PC-3 (cell line): ENCODE results near the gene TMEM14C. TPM values are rescaled to one million over a fixed set of nuclear protein-coding genes. Genes with fewer than 3 reads are reported as not detected.
A peak's percentile ranks its signal among the peaks of the same experiment; 100 is the strongest.
"Not testable (repeated sequence)": the region's sequence is repeated elsewhere in the genome, so short reads cannot be mapped to it uniquely, and the experiment has no call there.

ENCODE experiments used
- ATAC-seq: fragments of 200-7000 bp; cut with Tn5 transposase; 2 replicates; pipeline ENCODE4 v1.9.1; 2020; ENCODE audit warnings: mild to moderate bottlenecking, moderate library complexity
- BruUV-seq: library from RNA; stranded (reverse); fragments of 400-500 nt; replicated peaks from 2 replicates; lab custom pipeline; 2021; lab: Mats Ljungman, UMichigan
- CTCF ChIA-PET: fragments of 300-600 bp; sonication (Branson Sonifier 250); formaldehyde crosslinking; loops from one replicate; lab custom pipeline; 2022; ENCODE audit warnings: antibody characterized with exemption; lab: Charles Lee
- POLR2A ChIA-PET: fragments of 300-600 bp; sonication (Branson Sonifier 250); formaldehyde crosslinking; loops from one replicate; lab custom pipeline; 2022; ENCODE audit warnings: antibody characterized with exemption; ENCODE audit not compliant: unreplicated experiment; lab: Charles Lee
- DNase-seq: peaks from one replicate; pipeline ENCODE4 v3.0.0-alpha.2; 2015
- H2AFZ ChIP-seq: fragments of 300-600 bp; sonication (generic); 2 replicates; pipeline ENCODE4 v1.6.0; 2016; ENCODE audit warnings: antibody characterized with exemption, low read length
- H3F3A ChIP-seq: fragments of 300-600 bp; sonication (generic); one replicate; pipeline ENCODE4 v1.6.0; 2017; ENCODE audit warnings: antibody characterized with exemption, low read length, control low read depth, mild to moderate bottlenecking; ENCODE audit not compliant: unreplicated experiment
- H3K27ac ChIP-seq: fragments of 300-600 bp; sonication (generic); 2 replicates; pipeline ENCODE4 v1.5.1; 2016; ENCODE audit warnings: mild to moderate bottlenecking, low read length
- H3K27me3 ChIP-seq: fragments of 300-600 bp; sonication (generic); 2 replicates; pipeline ENCODE4 v1.6.1; 2016; ENCODE audit warnings: low read length, mixed read lengths
- H3K36me3 ChIP-seq: fragments of 300-600 bp; sonication (generic); 2 replicates; pipeline ENCODE4 v1.6.1; 2016; ENCODE audit warnings: low read depth, mixed run types, low read length, mixed read lengths
- H3K4me1 ChIP-seq: fragments of 300-600 bp; sonication (generic); 2 replicates; pipeline ENCODE4 v1.5.1; 2016; ENCODE audit warnings: low read length; ENCODE audit not compliant: insufficient read depth
- H3K4me2 ChIP-seq: fragments of 300-600 bp; sonication (generic); 2 replicates; pipeline ENCODE4 v1.6.0; 2016; ENCODE audit warnings: low read length
- H3K4me3 ChIP-seq: fragments of 300-600 bp; sonication (generic); 2 replicates; pipeline ENCODE4 v1.5.1; 2016; ENCODE audit warnings: mild to moderate bottlenecking, low read length, mixed read lengths
- H3K79me2 ChIP-seq: fragments of 300-600 bp; sonication (generic); 2 replicates; pipeline ENCODE4 v1.6.1; 2017; ENCODE audit warnings: low read length, mixed read lengths
- H3K9ac ChIP-seq: fragments of 300-600 bp; sonication (generic); 2 replicates; pipeline ENCODE4 v1.6.0; 2016; ENCODE audit warnings: mild to moderate bottlenecking, low read length
- H3K9me2 ChIP-seq: fragments of 300-600 bp; sonication (generic); replicated peaks from 2 replicates; pipeline ENCODE4 v1.6.1; 2016; ENCODE audit warnings: mixed run types, low read length, mixed read lengths
- H3K9me3 ChIP-seq: fragments of 300-600 bp; sonication (generic); 2 replicates; pipeline ENCODE4 v1.6.1; 2016; ENCODE audit warnings: low read length, mixed read lengths
- H4K20me1 ChIP-seq: fragments of 300-600 bp; sonication (generic); 2 replicates; pipeline ENCODE4 v1.6.1; 2016; ENCODE audit warnings: low read length, mixed read lengths
- EZH2 ChIP-seq: fragments of 300-600 bp; sonication (generic); IDR thresholded peaks from one replicate; pipeline ENCODE4 v1.6.1; 2017; ENCODE audit warnings: antibody characterized with exemption, mild to moderate bottlenecking, low read length; ENCODE audit not compliant: unreplicated experiment
- EZH2phosphoT487 ChIP-seq: fragments of 300-600 bp; sonication (generic); IDR thresholded peaks from 2 replicates; pipeline ENCODE4 v1.6.1; 2018; ENCODE audit warnings: mild to moderate bottlenecking, antibody characterized with exemption, low read length, borderline replicate concordance
- intact Hi-C: fragments of 100-400 bp; cut with micrococcal nuclease; formaldehyde crosslinking; loops from 2 replicates; pipeline ENCODE4 v1.9.0; 2023
- total RNA-seq: library from RNA; depleted of rRNA; stranded (reverse); fragments of >200 nt; gene quantifications from 2 replicates; pipeline ENCODE4 v1.2.3, GENCODE V29; 2014
- TF ChIP-seq, protein P1 (sequence below): fragments of 300-600 bp; sonication (generic); conservative IDR thresholded peaks from 2 replicates; pipeline ENCODE4 v1.5.1; 2017; ENCODE audit warnings: antibody characterized with exemption, low read depth, mild to moderate bottlenecking, low read length

The TMEM14C gene
- total RNA-seq, 1 experiment from 2014 or later, result 87.8 TPM

DNA sequence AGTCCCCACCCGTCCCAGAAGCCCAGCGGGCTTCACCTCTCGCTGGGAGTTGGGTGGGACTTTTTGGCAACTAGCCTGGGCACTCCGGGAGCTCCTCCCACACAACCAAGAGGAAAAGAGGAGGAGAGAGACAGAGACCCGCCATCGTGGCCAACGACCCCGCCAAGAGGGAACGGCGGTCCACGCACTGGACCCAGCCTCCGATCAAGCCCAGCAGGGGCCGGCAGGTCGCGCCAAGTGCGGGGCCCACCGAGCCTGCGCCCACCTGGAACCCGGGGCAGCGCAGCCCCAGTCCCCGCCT, 3.0 kb upstream of the TMEM14C start:
- Histone ChIP-seq H3F3A (no peaks in the 10 kb centered on the region), H3K4me1 (peaks cover 23% of the 10 kb centered on the region), H3K27ac (peak overlapping the region; percentile 29), H3K9me3 (0 out of 2 replicates have a peak, but pooled peaks cover 5% of the 10 kb centered on the region), H3K4me2 (peak overlapping the region; percentile 87), H3K9me2 (no peaks in the 10 kb centered on the region), H3K36me3 (no peaks in the 10 kb centered on the region), H4K20me1 (no peaks in the 10 kb centered on the region), H2AFZ (peak overlapping the region; percentile 86), H3K27me3 (no peaks in the 10 kb centered on the region), H3K9ac (peak overlapping the region; percentile 77), H3K4me3 (peak overlapping the region; percentile 74), H3K79me2 (peaks cover 19% of the 10 kb centered on the region)
- intact Hi-C loops, result no loop called here
- ChIA-PET POLR2A (interaction anchor here (0.6 to 1.2 kb wide), 2 partner anchors 10 to 39 kb away, joined by 4 to 5 read pairs; no protein-coding TSS in a partner anchor), CTCF (no interaction called here)
- DNase-seq (no peak), ATAC-seq (no peak)
- BruUV-seq, result no TSS peak
- TF ChIP-seq EZH2 (no peak), EZH2phosphoT487 (no peak)
- TF ChIP-seq, protein P1, sequence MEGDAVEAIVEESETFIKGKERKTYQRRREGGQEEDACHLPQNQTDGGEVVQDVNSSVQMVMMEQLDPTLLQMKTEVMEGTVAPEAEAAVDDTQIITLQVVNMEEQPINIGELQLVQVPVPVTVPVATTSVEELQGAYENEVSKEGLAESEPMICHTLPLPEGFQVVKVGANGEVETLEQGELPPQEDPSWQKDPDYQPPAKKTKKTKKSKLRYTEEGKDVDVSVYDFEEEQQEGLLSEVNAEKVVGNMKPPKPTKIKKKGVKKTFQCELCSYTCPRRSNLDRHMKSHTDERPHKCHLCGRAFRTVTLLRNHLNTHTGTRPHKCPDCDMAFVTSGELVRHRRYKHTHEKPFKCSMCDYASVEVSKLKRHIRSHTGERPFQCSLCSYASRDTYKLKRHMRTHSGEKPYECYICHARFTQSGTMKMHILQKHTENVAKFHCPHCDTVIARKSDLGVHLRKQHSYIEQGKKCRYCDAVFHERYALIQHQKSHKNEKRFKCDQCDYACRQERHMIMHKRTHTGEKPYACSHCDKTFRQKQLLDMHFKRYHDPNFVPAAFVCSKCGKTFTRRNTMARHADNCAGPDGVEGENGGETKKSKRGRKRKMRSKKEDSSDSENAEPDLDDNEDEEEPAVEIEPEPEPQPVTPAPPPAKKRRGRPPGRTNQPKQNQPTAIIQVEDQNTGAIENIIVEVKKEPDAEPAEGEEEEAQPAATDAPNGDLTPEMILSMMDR, result no peak

DNA sequence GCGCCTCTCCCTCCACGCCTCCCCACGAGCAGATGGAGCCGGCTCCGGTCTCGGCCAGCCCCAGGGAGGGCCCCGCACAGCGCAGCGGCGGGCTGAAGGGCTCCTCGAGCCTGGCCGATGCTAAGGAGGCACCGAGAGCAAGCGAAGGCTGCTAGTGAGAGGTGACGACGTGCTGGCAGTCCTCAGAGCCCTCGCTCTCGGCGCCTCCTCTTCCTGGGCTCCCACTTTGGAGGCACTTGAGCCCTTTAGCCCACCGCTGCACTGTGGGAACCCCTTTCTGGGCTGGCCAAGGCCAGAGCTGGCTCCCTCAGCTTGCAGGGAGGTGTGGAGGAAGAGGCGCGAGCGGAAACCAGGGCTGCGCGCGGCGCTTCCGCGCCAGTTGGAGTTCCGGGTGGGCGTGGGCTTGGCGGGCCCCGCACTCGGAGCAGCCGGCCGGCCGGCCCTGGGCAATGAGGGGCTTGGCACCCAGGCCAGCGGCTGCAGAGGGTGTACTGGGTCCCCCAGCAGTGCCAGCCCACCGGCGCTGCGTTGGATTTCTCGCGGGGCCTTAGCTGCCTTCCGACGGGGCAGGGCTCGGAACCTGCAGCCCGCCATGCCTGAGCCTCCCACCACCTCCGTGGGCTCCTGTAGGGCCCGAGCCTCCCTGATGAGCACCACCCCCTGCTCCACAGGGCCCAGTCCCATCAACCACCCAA, 2.5 kb upstream of the TMEM14C start:
- Histone ChIP-seq H3K27ac (peak overlapping the region; percentile 29), H3K9me2 (no peaks in the 10 kb centered on the region), H3K4me2 (peak overlapping the region; percentile 87), H3F3A (no peaks in the 10 kb centered on the region), H3K27me3 (no peaks in the 10 kb centered on the region), H3K9me3 (0 out of 2 replicates have a peak, but pooled peaks cover 5% of the 10 kb centered on the region), H2AFZ (peak overlapping the region; percentile 86), H3K36me3 (no peaks in the 10 kb centered on the region), H3K79me2 (peaks cover 24% of the 10 kb centered on the region), H3K4me3 (peak overlapping the region; percentile 74), H3K9ac (peak overlapping the region; percentile 77), H4K20me1 (no peaks in the 10 kb centered on the region), H3K4me1 (peaks cover 24% of the 10 kb centered on the region)
- DNase-seq, result peak; percentile 43
- TF ChIP-seq EZH2phosphoT487, result no peak
- TF ChIP-seq EZH2, result no peak
- TF ChIP-seq, protein P1, result no peak
- no TSS peak for BruUV-seq
- intact Hi-C loops, result no loop called here
- peak; percentile 18 for ATAC-seq
- ChIA-PET CTCF (no interaction called here), POLR2A (interaction anchor here (0.6 to 1.2 kb wide), 2 partner anchors 10 to 38 kb away, joined by 4 to 5 read pairs; no protein-coding TSS in a partner anchor)

- H3K27me3 ChIP-seq, ATAC-seq, intact Hi-C loops, H3K9me2 ChIP-seq, H3K9me3 ChIP-seq, H3F3A ChIP-seq, H3K36me3 ChIP-seq, CTCF ChIA-PET, H4K20me1 ChIP-seq, BruUV-seq: not testable (repeated sequence)
- peak overlapping the region; percentile 88 for H3K4me2 ChIP-seq
- peak overlapping the region; percentile 77 for H3K9ac ChIP-seq
- peaks cover 32% of the 10 kb centered on the region for H3K79me2 ChIP-seq
- peak; percentile 45 for DNase-seq
- H3K4me3 ChIP-seq, result peak overlapping the region; percentile 74
- H3K27ac ChIP-seq, result peak overlapping the region; percentile 29
- peak overlapping the region; percentile 86 for H2AFZ ChIP-seq
- POLR2A ChIA-PET, result interaction anchor here (0.7 kb wide), 1 partner anchor 79 kb away, joined by 13 read pairs; no protein-coding TSS in a partner anchor
- peaks cover 24% of the 10 kb centered on the region for H3K4me1 ChIP-seq
These were observed 1.7 kb upstream of the TMEM14C start for GRCh38 chr6:10720960-10721849.
